MG63 (cell line): ENCODE measurements around the gene TAF11L10. TPM values are rescaled to one million over a fixed set of nuclear protein-coding genes. Genes with fewer than 3 reads are reported as not detected.
"Not testable (repeated sequence)": the region's sequence is repeated elsewhere in the genome, so short reads cannot be mapped to it uniquely, and the experiment has no call there.

Experiments
- DNase-seq: peaks from one replicate; pipeline ENCODE4 v3.0.0-alpha.2; 2020
- H3K27me3 ChIP-seq: fragments of 250-450 bp; sonication (Bioruptor Pico); 2 replicates; pipeline ENCODE4 v1.5.1; 2020; ENCODE audit warnings: mild to moderate bottlenecking, moderate library complexity
- H3K36me3 ChIP-seq: fragments of 250-450 bp; sonication (Bioruptor Pico); 2 replicates; pipeline ENCODE4 v1.5.1; 2020; ENCODE audit warnings: mild to moderate bottlenecking, moderate library complexity
- H3K4me3 ChIP-seq: fragments of 250-450 bp; sonication (Bioruptor Pico); 2 replicates; pipeline ENCODE4 v1.5.1; 2020; ENCODE audit warnings: mild to moderate bottlenecking, moderate library complexity
- H3K9me3 ChIP-seq: fragments of 250-450 bp; sonication (Bioruptor Pico); 2 replicates; pipeline ENCODE4 v1.5.1; 2020; ENCODE audit warnings: mild to moderate bottlenecking, moderate library complexity
- total RNA-seq: library from RNA; depleted of rRNA; stranded (reverse); fragments of >200 nt; shearing (Covaris generic); gene quantifications from 2 replicates; pipeline ENCODE4 v1.2.3, GENCODE V29; 2014; ENCODE audit warnings: low replicate concordance; rRNA removed

Gene TAF11L10
- not detected in 2 replicates for total RNA-seq

GRCh38 chr5:17597728-17598127 lies at the start of gene TAF11L10:
TSS of gene TAF11L10 (minus strand) at chr5:17597828.
- not testable (repeated sequence) for DNase-seq, H3K27me3 ChIP-seq, H3K4me3 ChIP-seq, H3K36me3 ChIP-seq, H3K9me3 ChIP-seq

- no peak for DNase-seq
Measured at GRCh38 chr5:17634160-17634559, 36.5 kb upstream of the TAF11L10 start, which contains the start of gene TAF11L14. TSS of gene TAF11L14 (plus strand) at chr5:17634460.

GRCh38 chr5:17631788-17632187 lies 34.2 kb upstream of the TAF11L10 start, which contains the start of gene TAF11L13:
TSS of gene TAF11L13 (plus strand) at chr5:17632088.
- H3K27me3 ChIP-seq, H3K4me3 ChIP-seq, H3K36me3 ChIP-seq, H3K9me3 ChIP-seq, DNase-seq: not testable (repeated sequence)

More at GRCh38 chr5:17634160-17634559, 36.5 kb upstream of the TAF11L10 start, which contains the start of gene TAF11L14:
- Histone ChIP-seq H3K4me3 (no peak within 1 kb of the TSS), H3K9me3 (no peaks in the 10 kb centered on the region), H3K36me3 (no peaks in the 10 kb centered on the region), H3K27me3 (peaks cover 2% of the 10 kb centered on the region; the same call in 1 of the 2 replicates)

GRCh38 chr5:17625686-17626085 lies 28.1 kb upstream of the TAF11L10 start:
- DNase-seq = no peak
- Histone ChIP-seq H3K36me3 (no peaks in the 10 kb centered on the region), H3K9me3 (no peaks in the 10 kb centered on the region), H3K4me3 (no peak overlapping the region), H3K27me3 (peaks cover 4% of the 10 kb centered on the region)

- Histone ChIP-seq H3K9me3 (no peaks in the 10 kb centered on the region), H3K4me3 (no peak overlapping the region), H3K27me3 (no peaks in the 10 kb centered on the region), H3K36me3 (no peaks in the 10 kb centered on the region)
- DNase-seq = no peak
Measured at GRCh38 chr5:17620627-17621026, 23.0 kb upstream of the TAF11L10 start.

- DNase-seq = peak; percentile 74
Measured at GRCh38 chr5:17619354-17619753, 21.7 kb upstream of the TAF11L10 start.

GRCh38 chr5:17614872-17615605 lies 17.4 kb upstream of the TAF11L10 start:
- Histone ChIP-seq H3K4me3 (no peak overlapping the region), H3K36me3 (no peaks in the 10 kb centered on the region), H3K27me3 (no peaks in the 10 kb centered on the region), H3K9me3 (no peaks in the 10 kb centered on the region)
- no peak for DNase-seq

More at GRCh38 chr5:17619354-17619753, 21.7 kb upstream of the TAF11L10 start:
- H3K9me3 ChIP-seq = no peaks in the 10 kb centered on the region
- H3K27me3 ChIP-seq = no peaks in the 10 kb centered on the region
- no peak overlapping the region for H3K4me3 ChIP-seq
- H3K36me3 ChIP-seq = no peaks in the 10 kb centered on the region

- not testable (repeated sequence) for H3K27me3 ChIP-seq, H3K36me3 ChIP-seq, DNase-seq, H3K4me3 ChIP-seq, H3K9me3 ChIP-seq
Measured at GRCh38 chr5:17610092-17610491, 12.5 kb upstream of the TAF11L10 start, which contains the start of gene TAF11L12. TSS of gene TAF11L12 (plus strand) at chr5:17610392.

- not testable (repeated sequence) for H3K27me3 ChIP-seq, H3K9me3 ChIP-seq, H3K4me3 ChIP-seq, DNase-seq, H3K36me3 ChIP-seq
Measured at GRCh38 chr5:17607461-17607860, 9.8 kb upstream of the TAF11L10 start.

- Histone ChIP-seq H3K36me3 (no peaks in the 10 kb centered on the region), H3K4me3 (no peak overlapping the region), H3K9me3 (0 out of 2 replicates have a peak, but pooled peaks cover 2% of the 10 kb centered on the region), H3K27me3 (no peaks in the 10 kb centered on the region)
- DNase-seq = no peak
Measured at GRCh38 chr5:17604951-17605350, 7.3 kb upstream of the TAF11L10 start.

GRCh38 chr5:17603880-17604279 lies 6.3 kb upstream of the TAF11L10 start, which contains the start of gene TAF11L11:
TSS of gene TAF11L11 (plus strand) at chr5:17604183.
- DNase-seq, H3K9me3 ChIP-seq, H3K27me3 ChIP-seq, H3K4me3 ChIP-seq, H3K36me3 ChIP-seq: not testable (repeated sequence)

- peak; percentile 23 for DNase-seq
Measured at GRCh38 chr5:17594255-17594654, 3.4 kb downstream of the TAF11L10 start, which contains the start of gene TAF11L9. TSS of gene TAF11L9 (minus strand) at chr5:17594394.

GRCh38 chr5:17590860-17591259 lies 6.8 kb downstream of the TAF11L10 start, which contains the start of gene TAF11L8:
TSS of gene TAF11L8 (minus strand) at chr5:17590960.
- not testable (repeated sequence) for H3K4me3 ChIP-seq, H3K9me3 ChIP-seq, H3K36me3 ChIP-seq, DNase-seq, H3K27me3 ChIP-seq

More at GRCh38 chr5:17594255-17594654, 3.4 kb downstream of the TAF11L10 start, which contains the start of gene TAF11L9:
- H3K9me3 ChIP-seq, H3K27me3 ChIP-seq, H3K4me3 ChIP-seq, H3K36me3 ChIP-seq: not testable (repeated sequence)

- not testable (repeated sequence) for DNase-seq, H3K4me3 ChIP-seq, H3K9me3 ChIP-seq, H3K27me3 ChIP-seq, H3K36me3 ChIP-seq
Measured at GRCh38 chr5:17585658-17586057, 12.0 kb downstream of the TAF11L10 start, which contains the start of gene TAF11L7. TSS of gene TAF11L7 (minus strand) at chr5:17585758.
